ENCODE results near the gene ZNF787. TPM values are rescaled to one million over a fixed set of nuclear protein-coding genes. Genes with fewer than 3 reads are reported as not detected.

The ZNF787 gene
- total and polyA plus RNA-seq, 2 of the 4 experiments (the other 2 are of a cell fraction), result 4.8 to 11.2 TPM

DNA sequence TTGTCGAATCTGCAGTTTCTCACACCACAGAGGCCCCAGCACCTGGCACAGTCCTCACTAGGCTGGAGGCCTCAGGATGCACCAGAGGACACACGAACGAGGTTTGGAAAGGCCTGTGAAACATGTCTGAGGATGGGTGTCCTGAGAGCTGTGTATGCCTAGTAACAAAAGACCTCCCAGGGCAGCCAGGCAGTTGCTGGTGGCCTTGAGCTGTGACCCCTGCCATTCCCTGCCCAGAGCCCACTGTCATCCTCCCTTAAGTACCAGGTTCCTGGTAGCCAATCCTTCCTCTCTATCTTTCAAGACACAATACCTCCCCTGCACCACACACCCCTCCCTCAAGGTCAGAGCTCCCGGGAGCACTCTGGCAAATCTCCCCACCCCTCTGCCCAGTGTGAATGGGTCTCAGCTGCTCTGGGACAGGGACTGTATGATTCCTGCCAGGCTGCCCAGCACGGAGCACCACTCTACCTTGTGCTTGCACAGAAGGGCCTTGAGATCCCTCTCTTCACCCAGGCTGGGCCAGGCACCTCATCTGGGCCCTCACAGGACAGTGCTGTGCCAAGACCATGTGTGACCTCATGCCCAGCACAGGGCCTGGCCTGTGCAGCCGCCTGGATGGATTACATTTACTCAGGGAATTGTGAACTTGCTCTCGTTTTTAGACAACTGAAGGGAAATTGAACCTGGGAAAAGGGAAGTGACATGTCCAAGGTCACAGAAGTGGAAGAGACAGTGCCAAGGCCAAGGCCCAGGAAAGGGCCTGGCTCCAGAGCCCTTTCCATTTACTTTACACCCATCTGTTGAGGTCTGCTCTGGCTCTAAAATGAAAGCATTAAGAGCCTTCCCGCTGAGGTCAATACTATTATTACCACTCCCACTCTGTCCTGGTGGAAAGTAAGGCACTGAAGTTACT lies 2.2 kb downstream of the ZNF787 start:
- intact Hi-C loops (cut with micrococcal nuclease), result no loop called here
- CTCF ChIA-PET, result interaction anchor here (0.7 kb wide), 1 partner anchor 9 kb away, joined by 3 read pairs; no protein-coding TSS in a partner anchor
- no peak for ATAC-seq (ENCODE audit: low read depth)
- no peak for DNase-seq
- TF ChIP-seq RAD21 (IDR thresholded peaks at IDR 0.05; ENCODE audit: low read length) (no peak), MAZ (IDR thresholded peaks at IDR 0.05; ENCODE audit: borderline replicate concordance, low read depth, low read length) (no peak), BHLHE40 (IDR thresholded peaks at IDR 0.05; ENCODE audit: low read depth, low read length) (no peak), MXI1 (IDR thresholded peaks at IDR 0.05; ENCODE audit: borderline replicate concordance, low read depth, low read length) (no peak), CHD1 (IDR thresholded peaks at IDR 0.05; ENCODE audit: low read depth, low read length) (no peak), POLR2A (IDR thresholded peaks at IDR 0.05; ENCODE audit: low read depth, low read length) (no peak), RFX5 (IDR thresholded peaks at IDR 0.05; ENCODE audit: low read depth, low read length) (no peak), FOS (IDR thresholded peaks at IDR 0.05; ENCODE audit: low read depth, low read length) (no peak), CEBPB (IDR thresholded peaks at IDR 0.05; ENCODE audit: low read depth, low read length) (no peak), NFE2L2 (IDR thresholded peaks at IDR 0.05; ENCODE audit: low read depth, low read length) (no peak), MAFK (IDR thresholded peaks at IDR 0.05; ENCODE audit: low read depth, low read length) (no peak)
- TF ChIP-seq, protein P1, sequence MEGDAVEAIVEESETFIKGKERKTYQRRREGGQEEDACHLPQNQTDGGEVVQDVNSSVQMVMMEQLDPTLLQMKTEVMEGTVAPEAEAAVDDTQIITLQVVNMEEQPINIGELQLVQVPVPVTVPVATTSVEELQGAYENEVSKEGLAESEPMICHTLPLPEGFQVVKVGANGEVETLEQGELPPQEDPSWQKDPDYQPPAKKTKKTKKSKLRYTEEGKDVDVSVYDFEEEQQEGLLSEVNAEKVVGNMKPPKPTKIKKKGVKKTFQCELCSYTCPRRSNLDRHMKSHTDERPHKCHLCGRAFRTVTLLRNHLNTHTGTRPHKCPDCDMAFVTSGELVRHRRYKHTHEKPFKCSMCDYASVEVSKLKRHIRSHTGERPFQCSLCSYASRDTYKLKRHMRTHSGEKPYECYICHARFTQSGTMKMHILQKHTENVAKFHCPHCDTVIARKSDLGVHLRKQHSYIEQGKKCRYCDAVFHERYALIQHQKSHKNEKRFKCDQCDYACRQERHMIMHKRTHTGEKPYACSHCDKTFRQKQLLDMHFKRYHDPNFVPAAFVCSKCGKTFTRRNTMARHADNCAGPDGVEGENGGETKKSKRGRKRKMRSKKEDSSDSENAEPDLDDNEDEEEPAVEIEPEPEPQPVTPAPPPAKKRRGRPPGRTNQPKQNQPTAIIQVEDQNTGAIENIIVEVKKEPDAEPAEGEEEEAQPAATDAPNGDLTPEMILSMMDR (conservative IDR thresholded peaks at IDR 0.05; ENCODE audit: low read depth, low read length), result no peak
- TF ChIP-seq, protein P2, sequence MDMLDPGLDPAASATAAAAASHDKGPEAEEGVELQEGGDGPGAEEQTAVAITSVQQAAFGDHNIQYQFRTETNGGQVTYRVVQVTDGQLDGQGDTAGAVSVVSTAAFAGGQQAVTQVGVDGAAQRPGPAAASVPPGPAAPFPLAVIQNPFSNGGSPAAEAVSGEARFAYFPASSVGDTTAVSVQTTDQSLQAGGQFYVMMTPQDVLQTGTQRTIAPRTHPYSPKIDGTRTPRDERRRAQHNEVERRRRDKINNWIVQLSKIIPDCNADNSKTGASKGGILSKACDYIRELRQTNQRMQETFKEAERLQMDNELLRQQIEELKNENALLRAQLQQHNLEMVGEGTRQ (IDR thresholded peaks at IDR 0.05; ENCODE audit: low read depth, low read length), result no peak
- TF ChIP-seq, protein P3, sequence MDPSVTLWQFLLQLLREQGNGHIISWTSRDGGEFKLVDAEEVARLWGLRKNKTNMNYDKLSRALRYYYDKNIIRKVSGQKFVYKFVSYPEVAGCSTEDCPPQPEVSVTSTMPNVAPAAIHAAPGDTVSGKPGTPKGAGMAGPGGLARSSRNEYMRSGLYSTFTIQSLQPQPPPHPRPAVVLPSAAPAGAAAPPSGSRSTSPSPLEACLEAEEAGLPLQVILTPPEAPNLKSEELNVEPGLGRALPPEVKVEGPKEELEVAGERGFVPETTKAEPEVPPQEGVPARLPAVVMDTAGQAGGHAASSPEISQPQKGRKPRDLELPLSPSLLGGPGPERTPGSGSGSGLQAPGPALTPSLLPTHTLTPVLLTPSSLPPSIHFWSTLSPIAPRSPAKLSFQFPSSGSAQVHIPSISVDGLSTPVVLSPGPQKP (IDR thresholded peaks at IDR 0.05; ENCODE audit: borderline replicate concordance, low read depth, low read length), result no peak
- no peak overlapping the region for H2BK20ac ChIP-seq (ENCODE audit: low read depth, low read length)
- no CpG with 5 or more reads among the region's 8 CpGs for WGBS, 2 experiments (ENCODE audit: extremely low coverage in 2 of 2, insufficient read length in 1 of 2)
- H3K56ac ChIP-seq (ENCODE audit: extremely low read depth, insufficient read depth, low read length), result no peak overlapping the region
- H3K4me1 ChIP-seq (ENCODE audit: control insufficient read depth, insufficient read depth, low read length), result peaks cover 15% of the 10 kb centered on the region
- H3K4me2 ChIP-seq (ENCODE audit: low read depth, low read length), result peak overlapping the region; percentile 88
- no peak overlapping the region for H3K18ac ChIP-seq (ENCODE audit: low read depth, low read length)
- H3K79me1 ChIP-seq (ENCODE audit: low read depth in 1 of 2, low read length in 2 of 2), result peaks cover 0 to 38% of the 10 kb centered on the region in 2 experiments; a peak in 2 of 4 replicates
- peaks cover 17% of the 10 kb centered on the region for H3K9me1 ChIP-seq (ENCODE audit: insufficient read depth, low read length)
- 0 out of 2 replicates have a peak overlapping the region, but pooled peaks have one; percentile 38 for H4K91ac ChIP-seq (ENCODE audit: insufficient read depth, low read depth, low read length)
- peak overlapping the region; percentile 99 for H3K27ac ChIP-seq (ENCODE audit: insufficient read depth, low read length)
- H2BK120ac ChIP-seq (ENCODE audit: low read depth, low read length), result no peak overlapping the region
- H2BK15ac ChIP-seq (ENCODE audit: low read depth, low read length), result no peak overlapping the region
- H4K20me1 ChIP-seq (ENCODE audit: insufficient read depth, low read length), result peaks cover 63% of the 10 kb centered on the region
- no peak overlapping the region for H3K4me3 ChIP-seq (ENCODE audit: insufficient read depth, low read depth, low read length)
- peak overlapping the region; percentile 58 for H3K4ac ChIP-seq (ENCODE audit: low read depth, low read length)
- dilution Hi-C loops (cut with HindIII; ENCODE audit: low sequenced_read_pairs, unreplicated experiment), result no loop called here
- H2BK5ac ChIP-seq (ENCODE audit: low read depth, low read length, poor library complexity, severe bottlenecking), result peak overlapping the region; percentile 22
- peak overlapping the region; percentile 18 for H2AK5ac ChIP-seq (ENCODE audit: low read depth, low read length)
- peak overlapping the region; percentile 97 for H3K9ac ChIP-seq (ENCODE audit: low read depth, low read length)
- BruUV-seq (replicated peaks), result no TSS peak
- no peak overlapping the region for H2AFZ ChIP-seq (replicated peaks; ENCODE audit: low read length, poor library complexity)
- POLR2A ChIA-PET (ENCODE audit: unreplicated experiment), result no interaction called here
- peak overlapping the region; percentile 63; the same call in 1 of the 2 replicates for H3K23ac ChIP-seq (ENCODE audit: low read depth, low read length)
- in situ Hi-C loops (cut with MboI; ENCODE audit: low sequenced_read_pairs), result no loop called here
- H4K5ac ChIP-seq (ENCODE audit: low read depth, low read length), result no peak overlapping the region; the same call in 1 of the 2 replicates
- peaks cover 9% of the 10 kb centered on the region; the same call in 1 of the 2 replicates for H3K36me3 ChIP-seq (ENCODE audit: control insufficient read depth, insufficient read depth, low read length)
- peak overlapping the region in 1 of 2 experiments; percentile 82; a peak in 2 of 4 replicates for H4K8ac ChIP-seq (ENCODE audit: low read depth in 2 of 2, low read length in 2 of 2)
- peak overlapping the region; percentile 28; the same call in 1 of the 2 replicates for H3K14ac ChIP-seq (replicated peaks; ENCODE audit: low read depth, low read length)
- H3K9me3 ChIP-seq (ENCODE audit: control insufficient read depth, insufficient read depth, low read length), result no peaks in the 10 kb centered on the region
- no peaks in the 10 kb centered on the region for H3K27me3 ChIP-seq (ENCODE audit: control insufficient read depth, insufficient read depth, low read length)
- H2AK9ac ChIP-seq (replicated peaks; ENCODE audit: low read depth, low read length, poor library complexity), result peak overlapping the region; percentile 100

All from IMR-90 (cell line).